HG03039 (cell line): ENCODE data around the gene ADCY2.

ENCODE experiments used
- ATAC-seq: cut with Tn5 transposase; IDR thresholded peaks from one replicate; pipeline ENCODE4 v1.9.1; 2021; ENCODE audit warnings: mild to moderate bottlenecking, moderate library complexity; ENCODE audit not compliant: unreplicated experiment

ADCY2 gene

GRCh38 chr5:7770436-7770835 is 374.5 kb downstream of the ADCY2 start:
- no peak for ATAC-seq

GRCh38 chr5:7772141-7772540 is 376.2 kb downstream of the ADCY2 start:
- ATAC-seq: no peak

DNA sequence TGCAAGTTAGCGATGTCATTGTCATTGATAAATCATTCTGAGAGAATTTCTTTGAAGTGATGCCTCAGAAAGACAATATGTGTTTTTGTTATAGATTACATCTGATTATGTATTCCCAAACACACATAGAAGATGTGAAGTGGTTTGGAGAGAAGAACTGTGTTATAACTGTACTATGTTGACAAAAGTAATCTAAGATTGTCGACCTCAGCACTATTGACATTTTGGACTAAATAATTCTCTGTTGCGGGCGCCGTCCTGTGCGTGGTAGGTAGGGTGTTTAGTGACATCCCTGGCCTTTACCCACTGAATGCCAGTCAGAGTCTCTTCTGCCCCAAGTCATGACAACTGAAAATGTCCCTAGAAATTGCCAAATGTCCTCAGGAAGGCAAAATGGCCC is 377.2 kb downstream of the ADCY2 start:
- no peak for ATAC-seq

DNA sequence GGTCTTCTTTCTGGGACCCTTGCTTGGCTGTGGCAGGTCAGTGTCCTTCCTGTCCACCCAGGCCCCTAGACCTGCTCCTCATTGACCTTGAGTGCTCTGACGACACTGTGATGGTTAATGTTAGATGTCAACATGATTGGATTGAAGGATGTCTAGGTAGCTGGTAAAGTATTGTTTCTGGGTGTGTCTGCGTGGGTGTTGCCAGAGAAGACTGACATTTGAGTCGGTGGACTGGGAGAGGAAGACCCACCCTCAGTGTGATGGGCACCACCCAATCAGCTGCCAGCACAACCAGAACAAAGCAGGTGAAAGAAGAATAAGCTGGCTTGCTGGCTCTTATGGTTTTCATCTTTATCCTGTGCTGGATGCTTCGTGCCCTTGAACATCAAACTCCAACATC is 380.5 kb downstream of the ADCY2 start:
- ATAC-seq: no peak

DNA sequence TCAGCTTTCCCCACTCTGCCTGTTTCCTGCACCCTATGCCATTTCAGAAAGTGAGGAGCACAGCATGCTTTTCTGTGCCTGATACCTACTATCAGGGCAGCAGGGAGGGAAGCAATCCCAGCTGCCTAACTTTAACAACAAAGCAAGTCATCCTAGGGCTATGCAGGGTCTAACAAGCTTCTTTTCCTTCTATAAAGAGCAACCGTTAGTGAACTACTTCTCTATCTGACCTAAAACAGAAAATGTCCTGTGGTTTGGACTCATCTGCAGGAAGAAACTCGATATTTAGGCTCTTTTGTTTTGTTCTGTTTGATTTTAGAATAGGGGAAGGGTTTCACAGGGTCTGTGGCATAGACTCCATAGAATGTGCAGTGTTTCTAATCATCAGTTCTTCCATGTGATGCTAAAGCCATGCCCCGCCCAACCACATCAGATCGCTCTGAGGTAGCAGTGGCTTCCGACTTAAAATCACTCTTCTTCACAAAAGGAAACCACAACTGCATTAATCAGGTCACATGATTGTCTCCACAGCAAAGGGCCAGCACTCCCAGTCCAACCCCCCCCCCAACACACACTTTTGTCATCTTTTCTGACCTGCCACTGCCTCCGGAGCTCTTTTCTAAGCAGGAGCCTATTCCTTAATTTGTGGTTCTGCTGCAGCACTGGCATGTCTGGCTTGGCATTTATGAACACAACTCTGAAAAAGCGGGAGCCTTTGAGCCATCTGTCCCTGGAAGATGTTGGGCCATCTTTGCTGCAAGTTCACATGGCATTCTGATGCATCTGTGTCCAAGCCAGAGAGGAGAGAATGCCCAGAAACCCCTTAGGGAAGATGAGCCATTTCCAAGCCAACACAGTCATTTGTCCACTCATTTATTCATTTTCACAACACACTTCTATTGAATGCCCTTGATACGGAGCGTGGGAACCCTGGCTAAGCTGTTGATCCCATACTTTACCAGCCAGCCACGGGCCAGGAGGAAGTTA is 383.4 kb downstream of the ADCY2 start:
- ATAC-seq: peak; percentile 63

DNA sequence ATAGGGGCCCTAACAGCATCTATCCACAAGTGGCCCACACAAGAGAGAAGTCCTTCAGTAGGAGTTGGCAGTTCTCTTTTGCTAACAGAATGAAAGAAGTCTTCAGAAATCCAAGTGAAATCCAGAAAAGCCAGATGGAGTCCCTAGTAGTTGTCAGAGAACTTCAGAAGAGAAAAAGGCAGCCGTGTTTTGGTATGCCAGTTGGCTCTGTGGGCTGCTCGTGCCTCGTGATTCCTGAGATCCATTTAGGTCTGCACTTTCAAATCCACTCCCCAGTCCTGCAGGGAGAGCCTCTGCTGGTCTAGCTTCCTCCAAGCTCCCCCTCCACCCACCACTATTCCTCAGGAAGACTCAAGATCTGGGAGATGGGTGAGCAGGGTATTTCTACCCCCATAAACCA is 386.0 kb downstream of the ADCY2 start:
- no peak for ATAC-seq

DNA sequence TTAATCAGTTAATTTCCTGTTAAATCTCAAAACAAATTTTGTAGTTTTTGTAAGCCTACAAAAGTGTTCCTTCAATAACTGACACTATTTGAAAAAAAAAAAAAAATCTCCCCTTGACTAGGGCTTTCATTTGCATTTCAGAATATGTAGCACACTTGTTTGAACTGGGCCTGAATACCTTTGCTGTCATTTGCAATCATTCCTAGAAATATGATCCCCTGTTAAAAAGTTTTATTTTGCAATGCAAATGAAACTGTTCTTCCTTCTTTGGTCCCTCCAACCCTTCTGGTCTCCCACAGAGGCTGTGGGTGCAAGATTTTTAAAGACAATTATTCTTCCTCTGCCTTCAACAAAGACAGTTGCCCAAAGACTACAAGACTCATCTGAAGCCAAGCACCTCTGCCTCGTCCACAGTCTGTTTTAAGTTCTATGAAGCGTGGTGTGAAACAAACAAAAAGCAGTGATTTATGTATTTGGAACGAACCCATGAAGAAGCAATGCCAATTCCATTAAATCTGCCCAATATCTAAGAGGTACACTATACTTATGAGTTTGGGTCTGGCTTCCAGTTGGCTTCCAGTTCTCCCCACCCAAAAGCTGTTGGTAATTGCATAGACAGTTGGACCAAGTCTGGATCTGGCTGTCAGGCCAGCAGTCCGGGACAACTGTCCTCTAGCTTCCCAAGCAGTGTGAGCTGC is 388.9 kb downstream of the ADCY2 start:
- ATAC-seq: no peak

- ATAC-seq: no peak
These were observed 391.8 kb downstream of the ADCY2 start for GRCh38 chr5:7787770-7788169.

- no peak for ATAC-seq
These were observed 393.6 kb downstream of the ADCY2 start for GRCh38 chr5:7789567-7789966.

DNA sequence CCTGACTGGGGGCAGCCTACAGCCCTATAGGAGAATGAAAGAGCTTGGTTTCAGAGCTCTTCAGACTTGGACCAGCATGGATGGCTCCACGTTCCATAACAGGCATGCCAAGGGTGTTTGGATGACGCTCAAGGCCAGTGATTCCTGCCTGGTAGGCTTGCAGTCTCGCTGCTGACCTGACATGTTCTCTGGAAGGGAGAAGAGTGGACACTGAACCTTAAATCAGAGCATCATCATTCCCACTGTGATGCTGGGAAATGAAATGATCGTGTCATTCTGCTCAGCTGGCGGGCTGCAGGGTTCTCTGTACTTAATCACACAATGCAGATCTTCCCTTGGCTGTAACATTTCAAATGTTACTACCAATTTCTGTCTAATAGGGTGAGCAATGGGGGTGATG is 398.0 kb downstream of the ADCY2 start:
- peak; percentile 12 for ATAC-seq

DNA sequence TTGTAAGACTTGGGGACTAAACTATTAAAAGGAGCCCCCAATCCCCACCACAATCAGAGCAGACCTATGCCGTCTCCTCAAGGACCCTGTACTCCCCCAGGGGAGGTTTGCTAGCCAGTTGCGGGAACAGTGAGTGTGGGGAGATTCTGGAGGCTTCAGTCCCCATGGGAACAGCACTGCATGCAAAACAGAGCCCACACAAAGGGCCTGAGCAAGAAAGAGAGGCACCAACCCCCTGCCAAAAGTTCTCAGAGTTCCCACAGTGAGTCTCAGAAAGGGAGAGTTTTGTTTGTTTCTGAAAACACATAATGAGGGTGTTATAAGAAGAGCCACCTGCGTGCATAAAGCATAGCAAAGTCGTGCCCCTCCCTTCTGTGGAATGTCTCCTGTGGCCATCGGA is 398.4 kb downstream of the ADCY2 start:
- ATAC-seq: peak; percentile 89

DNA sequence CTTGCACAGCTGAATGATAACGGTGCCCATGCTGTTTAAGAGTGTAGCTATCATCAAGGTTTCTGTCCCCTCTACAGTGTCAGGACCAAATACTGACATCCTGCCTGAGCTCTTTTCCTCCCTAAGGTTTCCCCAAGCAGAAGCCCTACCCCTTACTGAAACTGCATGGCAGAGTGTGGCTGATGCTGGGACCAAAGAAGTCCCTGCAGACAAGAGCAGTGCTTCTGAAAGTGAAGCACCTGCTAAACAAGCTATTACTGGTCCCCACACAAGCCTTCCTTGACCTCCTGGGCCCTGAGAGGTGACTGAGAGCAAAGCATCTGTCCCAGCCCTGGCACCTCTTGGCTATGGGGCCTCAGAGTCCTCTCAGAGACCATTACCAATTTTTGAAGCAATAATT is 398.9 kb downstream of the ADCY2 start:
- ATAC-seq: peak; percentile 49

DNA sequence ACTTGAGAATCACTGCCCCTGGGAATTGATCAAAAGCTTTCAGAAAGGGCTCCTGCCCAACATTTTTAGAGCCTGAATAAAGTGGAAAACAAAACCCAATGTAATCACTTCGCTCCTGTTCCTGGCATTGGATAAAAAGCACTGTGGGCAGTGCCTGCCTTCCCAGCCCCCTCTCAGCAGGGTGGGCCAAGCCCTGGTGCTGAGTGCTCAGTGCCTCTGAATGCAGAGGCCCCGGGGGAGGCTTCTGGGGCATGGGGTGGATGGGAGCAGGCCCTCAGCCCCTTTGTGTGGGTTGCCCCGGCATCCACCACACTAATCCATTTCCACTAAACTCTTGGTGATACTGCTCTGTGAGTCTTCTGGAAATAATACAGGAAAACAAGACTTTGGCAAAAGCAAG is 399.4 kb downstream of the ADCY2 start:
- ATAC-seq: no peak

DNA sequence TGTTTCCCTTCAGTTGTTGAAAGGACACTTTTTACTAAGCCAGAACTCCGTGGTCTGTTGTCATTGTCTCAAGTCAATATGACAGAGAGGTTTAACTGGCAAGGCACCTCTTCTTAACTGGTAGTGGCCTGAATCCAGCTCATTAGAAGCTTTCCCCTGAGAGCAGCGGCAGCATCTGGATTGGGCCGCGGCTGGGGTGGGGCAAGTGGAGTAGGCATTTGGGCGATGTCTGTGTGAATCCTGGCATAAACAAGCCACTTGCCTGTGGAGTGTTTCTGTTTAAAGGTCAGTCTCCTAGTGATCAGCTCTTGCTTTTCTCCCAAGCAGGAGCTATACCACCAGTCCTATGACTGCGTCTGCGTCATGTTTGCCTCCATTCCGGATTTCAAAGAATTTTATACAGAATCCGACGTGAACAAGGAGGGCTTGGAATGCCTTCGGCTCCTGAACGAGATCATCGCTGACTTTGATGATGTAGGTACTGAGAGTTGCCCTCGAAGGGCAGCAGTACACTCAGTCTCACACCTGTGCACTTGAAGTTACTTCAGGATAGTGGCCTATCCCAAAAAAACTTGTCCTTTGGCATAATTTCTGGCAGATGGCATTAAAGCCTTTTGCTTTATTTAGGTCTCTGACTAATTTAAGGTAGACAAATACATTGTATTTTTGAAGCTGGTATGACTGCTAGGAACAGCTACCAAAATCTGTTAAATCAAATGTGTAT is 406.1 kb downstream of the ADCY2 start:
- ATAC-seq: no peak

DNA sequence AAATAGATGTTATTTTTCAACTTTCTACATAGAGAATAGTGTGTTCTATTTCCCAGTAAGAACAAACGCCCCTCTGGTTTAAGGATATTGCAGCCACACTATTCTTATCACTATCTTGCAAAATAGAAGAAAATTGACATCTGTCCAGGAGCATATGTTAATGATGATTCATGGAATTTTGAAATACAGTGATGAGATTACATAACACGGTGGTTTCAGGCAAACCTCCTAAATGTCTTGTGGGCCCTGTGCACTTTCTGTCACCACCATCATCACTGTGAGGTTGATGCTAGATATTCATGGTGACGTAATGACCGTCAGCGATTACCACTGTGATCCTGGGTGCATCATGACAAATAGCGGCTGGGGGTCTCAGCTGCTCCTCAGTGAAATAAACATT is 406.9 kb downstream of the ADCY2 start:
- no peak for ATAC-seq

DNA sequence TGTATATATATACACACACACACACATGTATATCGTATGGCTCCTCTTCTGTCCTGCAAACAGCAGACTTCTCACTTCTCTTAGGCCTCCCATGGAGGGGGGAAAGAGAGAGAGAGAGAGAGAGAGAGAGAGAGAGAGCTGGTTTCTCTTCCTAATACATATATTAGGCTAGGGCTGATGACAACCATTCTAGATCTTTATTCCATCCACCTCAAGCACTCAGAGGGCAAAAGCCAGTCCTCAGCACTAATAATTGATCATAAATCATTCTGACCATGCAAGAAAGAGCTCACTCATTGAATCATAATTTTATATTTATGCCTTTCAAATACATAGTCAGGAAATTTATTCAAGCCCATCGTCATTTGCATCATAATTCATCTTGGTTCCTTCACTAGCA is 408.0 kb downstream of the ADCY2 start:
- ATAC-seq: no peak

- ATAC-seq: no peak
These were observed 409.4 kb downstream of the ADCY2 start for GRCh38 chr5:7805379-7805778.

DNA sequence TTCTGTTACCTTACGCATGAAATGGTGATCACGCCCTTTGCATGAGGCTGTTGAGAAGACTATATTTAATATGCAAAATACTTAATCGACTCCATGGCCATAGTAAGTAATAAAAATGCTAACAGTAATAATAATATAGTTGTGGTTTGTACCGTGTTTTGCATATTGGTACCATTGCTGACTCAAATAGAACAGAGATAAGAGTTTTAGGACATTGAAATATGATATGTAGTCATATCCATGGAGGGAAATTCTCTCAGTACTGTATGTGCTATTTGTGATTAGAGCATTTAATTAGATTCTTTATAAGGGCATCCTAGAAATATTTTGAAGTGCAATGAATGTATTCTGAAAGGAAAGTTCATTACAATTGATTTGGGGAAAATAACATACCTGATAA is 413.1 kb downstream of the ADCY2 start:
- peak; percentile 48 for ATAC-seq

- no peak for ATAC-seq
These were observed 415.8 kb downstream of the ADCY2 start for GRCh38 chr5:7811715-7812114.

- no peak for ATAC-seq
These were observed 417.1 kb downstream of the ADCY2 start for GRCh38 chr5:7813007-7813406.

DNA sequence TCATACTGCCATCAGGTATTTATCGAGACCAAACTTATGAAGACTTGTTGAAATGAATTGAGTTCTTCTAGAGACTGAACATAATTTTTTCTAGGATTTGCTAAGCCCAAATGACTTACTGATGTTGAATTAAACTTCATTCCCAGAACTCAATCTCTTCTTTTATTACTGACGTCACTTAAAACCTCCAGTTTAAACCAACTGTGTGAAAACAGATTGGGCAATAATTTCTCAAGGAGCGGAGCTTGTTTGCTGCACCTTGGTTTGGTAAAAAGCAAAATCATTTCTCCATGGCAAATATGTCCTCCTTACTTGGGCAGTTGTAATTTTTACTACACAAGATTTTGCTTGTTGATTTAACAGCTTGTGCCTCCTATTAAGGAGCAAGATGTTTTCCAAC is 417.6 kb downstream of the ADCY2 start:
- no peak for ATAC-seq

DNA sequence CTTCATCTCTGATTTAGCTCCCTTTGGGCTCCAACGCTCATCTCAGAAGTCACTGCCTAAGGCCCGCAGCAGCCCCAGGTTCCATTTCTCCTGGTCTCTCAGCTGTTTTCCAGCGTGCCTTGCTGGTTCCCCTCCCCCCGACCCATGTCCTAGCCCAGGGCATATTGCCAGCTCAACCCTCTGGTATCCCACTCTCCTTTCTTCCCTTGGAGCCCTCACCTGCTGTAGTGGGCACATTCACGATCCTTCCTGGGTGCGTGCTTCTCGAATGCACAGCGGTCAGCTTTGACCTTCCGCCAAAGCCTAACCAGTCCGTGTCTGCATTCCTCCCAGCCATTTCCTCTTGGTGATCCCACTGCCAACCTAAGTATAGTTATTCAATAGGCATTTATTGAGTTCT is 418.9 kb downstream of the ADCY2 start:
- ATAC-seq: no peak
